ENCODE measurements around the gene ITPR1. TPM values are rescaled to one million over a fixed set of nuclear protein-coding genes. Genes with fewer than 3 reads are reported as not detected.
A peak's percentile ranks its signal among the peaks of the same experiment; 100 is the strongest.

Gene ITPR1
- polyA plus RNA-seq, 1 experiment, result 1.4 TPM

- ChIA-PET POLR2A (no interaction called here), CTCF (interaction anchor here (1.2 kb wide), 1 partner anchor 12 kb away, joined by 3 read pairs; no protein-coding TSS in a partner anchor)
- H3K36me3 ChIP-seq (ENCODE audit: control insufficient read depth, insufficient read depth, low read length), result no peaks in the 10 kb centered on the region
- TF ChIP-seq CTCF (IDR thresholded peaks at IDR 0.05; ENCODE audit: insufficient read depth, low read depth, low read length), result no peak
- H3K27me3 ChIP-seq (ENCODE audit: control insufficient read depth, insufficient read depth, low read length), result no peaks in the 10 kb centered on the region
- H3K4me3 ChIP-seq (ENCODE audit: low read depth, low read length), result no peak overlapping the region
- no peak for DNase-seq (ENCODE audit: low read depth)
Measured at GRCh38 chr3:4827767-4828166, 334.6 kb downstream of the ITPR1 start.

DNA sequence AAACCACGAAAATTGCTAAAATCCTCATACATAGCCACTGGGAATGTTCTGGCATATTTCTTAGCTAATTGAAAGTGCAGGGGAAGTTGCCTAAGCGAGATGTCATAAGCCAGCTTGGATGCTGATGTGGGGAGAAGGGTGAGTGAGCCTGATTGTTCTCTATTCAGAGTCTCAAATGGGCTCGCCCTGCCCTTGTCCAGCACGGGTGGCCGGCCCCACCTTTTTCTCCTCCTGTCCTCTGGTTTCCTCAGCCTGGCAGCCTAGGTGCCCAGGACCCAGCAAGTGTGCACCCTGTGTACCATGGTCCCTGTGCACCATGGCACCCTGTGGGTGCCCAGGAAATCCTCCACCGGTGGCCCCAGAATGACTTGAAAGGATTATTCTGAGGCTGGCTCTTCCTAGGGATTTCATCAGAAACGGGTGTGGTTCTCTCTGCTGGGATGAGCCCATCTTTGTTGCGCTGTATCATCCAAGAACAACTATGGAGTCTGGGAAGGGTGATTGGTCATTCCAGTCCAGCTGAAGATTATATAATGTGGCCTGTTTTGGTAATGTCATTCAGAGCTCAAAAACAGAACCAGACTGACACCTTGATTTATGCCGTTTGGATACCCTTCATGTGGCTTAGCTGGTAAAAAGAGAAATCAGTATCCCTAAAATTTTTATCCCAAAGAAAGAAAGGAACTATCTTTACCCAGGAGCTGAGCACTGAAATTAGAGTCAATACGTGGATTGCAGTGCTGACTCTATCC, 335.3 kb downstream of the ITPR1 start:
- no peak for TF ChIP-seq CTCF (IDR thresholded peaks at IDR 0.05; ENCODE audit: insufficient read depth, low read depth, low read length)
- ChIA-PET CTCF (interaction anchor here (0.6 to 1.2 kb wide), 2 partner anchors 13 to 44 kb away, joined by 3 read pairs; no protein-coding TSS in a partner anchor), POLR2A (no interaction called here)
- Histone ChIP-seq H3K36me3 (ENCODE audit: control insufficient read depth, insufficient read depth, low read length) (no peaks in the 10 kb centered on the region), H3K4me3 (ENCODE audit: low read depth, low read length) (no peak overlapping the region), H3K27me3 (ENCODE audit: control insufficient read depth, insufficient read depth, low read length) (no peaks in the 10 kb centered on the region)
- DNase-seq (ENCODE audit: low read depth), result peak; percentile 30

GRCh38 chr3:4829031-4829394, 335.9 kb downstream of the ITPR1 start:
- Histone ChIP-seq H3K4me3 (ENCODE audit: low read depth, low read length) (no peak overlapping the region), H3K36me3 (ENCODE audit: control insufficient read depth, insufficient read depth, low read length) (no peaks in the 10 kb centered on the region), H3K27me3 (ENCODE audit: control insufficient read depth, insufficient read depth, low read length) (no peaks in the 10 kb centered on the region)
- DNase-seq (ENCODE audit: low read depth), result no peak
- TF ChIP-seq CTCF (IDR thresholded peaks at IDR 0.05; ENCODE audit: insufficient read depth, low read depth, low read length), result no peak
- ChIA-PET POLR2A (no interaction called here), CTCF (interaction anchor here (1.2 kb wide), 1 partner anchor 13 kb away, joined by 3 read pairs; no protein-coding TSS in a partner anchor)

DNA sequence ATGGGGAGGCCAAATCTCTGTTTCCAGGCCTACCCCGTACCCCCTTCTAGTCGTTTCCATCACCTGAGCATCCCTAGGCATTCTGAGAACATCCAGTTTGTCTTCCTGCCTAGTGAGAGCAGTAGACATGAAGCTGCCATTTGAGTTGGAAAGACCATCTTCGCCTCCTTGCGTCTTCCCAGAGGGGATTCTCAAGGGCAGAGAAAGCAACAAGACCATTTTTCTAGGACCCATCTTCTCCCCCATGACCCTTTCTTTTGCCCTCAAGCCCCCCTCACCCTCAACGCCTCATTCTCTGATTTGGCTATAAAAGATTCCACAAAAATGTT, 337.4 kb downstream of the ITPR1 start:
- H3K4me3 ChIP-seq (ENCODE audit: low read depth, low read length), result no peak overlapping the region
- no peaks in the 10 kb centered on the region for H3K36me3 ChIP-seq (ENCODE audit: control insufficient read depth, insufficient read depth, low read length)
- no peaks in the 10 kb centered on the region for H3K27me3 ChIP-seq (ENCODE audit: control insufficient read depth, insufficient read depth, low read length)
- ChIA-PET POLR2A (no interaction called here), CTCF (no interaction called here)
- TF ChIP-seq CTCF (IDR thresholded peaks at IDR 0.05; ENCODE audit: insufficient read depth, low read depth, low read length), result no peak
- no peak for DNase-seq (ENCODE audit: low read depth)

DNA sequence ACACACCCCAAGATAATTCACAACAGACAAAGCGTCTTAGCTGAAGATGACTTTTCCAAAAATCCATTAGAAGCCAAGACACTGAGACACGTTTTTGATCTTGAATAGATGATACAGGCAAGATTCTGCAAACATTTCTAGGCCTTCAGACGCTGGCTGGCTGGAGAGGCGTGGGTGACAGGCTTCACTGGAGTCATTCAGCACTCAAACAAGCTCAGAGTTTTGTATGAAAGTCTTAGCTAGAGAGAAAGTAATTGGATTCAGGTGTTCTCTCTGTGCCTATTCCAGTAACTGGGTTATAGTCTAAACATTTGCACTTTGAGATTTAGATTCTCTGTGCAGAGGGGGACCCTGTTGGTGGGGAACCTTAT, 338.4 kb downstream of the ITPR1 start:
- Histone ChIP-seq H3K36me3 (ENCODE audit: control insufficient read depth, insufficient read depth, low read length) (no peaks in the 10 kb centered on the region), H3K27me3 (ENCODE audit: control insufficient read depth, insufficient read depth, low read length) (no peaks in the 10 kb centered on the region), H3K4me3 (ENCODE audit: low read depth, low read length) (no peak overlapping the region)
- ChIA-PET CTCF (interaction anchor here (1.2 to 2.7 kb wide), 2 partner anchors 10 to 149 kb away, joined by 3 to 6 read pairs; no protein-coding TSS in a partner anchor), POLR2A (interaction anchor here (0.6 kb wide), 1 partner anchor 143 kb away, joined by 3 read pairs; no protein-coding TSS in a partner anchor)
- DNase-seq (ENCODE audit: low read depth), result no peak
- TF ChIP-seq CTCF (IDR thresholded peaks at IDR 0.05; ENCODE audit: insufficient read depth, low read depth, low read length), result no peak
